Thyroid gland (tissue), 4 donors: ENCODE measurements around the gene KRT75.

Source experiments
- POLR2A ChIP-seq, 2 donors: fragments of 450-650 bp; IDR thresholded peaks; one replicate each; pipeline ENCODE4 v1.6.1; 2017; ENCODE audit warnings: antibody characterized with exemption in 2 of 2, mild to moderate bottlenecking in 2 of 2, moderate library complexity in 1 of 2
- TF ChIP-seq, protein P1 (sequence below), 6 experiments: fragments of 200-600 bp in 3 of 6; fragments of 450-650 bp in 3 of 6; sonication (generic) in 3 of 6; IDR thresholded peaks; one replicate each; pipeline ENCODE4 v1.5.1; 2016 to 2019; ENCODE audit warnings: antibody characterized with exemption in 6 of 6, mild to moderate bottlenecking in 2 of 6, inconsistent platforms in 1 of 6, moderate library complexity in 1 of 6

DNA sequence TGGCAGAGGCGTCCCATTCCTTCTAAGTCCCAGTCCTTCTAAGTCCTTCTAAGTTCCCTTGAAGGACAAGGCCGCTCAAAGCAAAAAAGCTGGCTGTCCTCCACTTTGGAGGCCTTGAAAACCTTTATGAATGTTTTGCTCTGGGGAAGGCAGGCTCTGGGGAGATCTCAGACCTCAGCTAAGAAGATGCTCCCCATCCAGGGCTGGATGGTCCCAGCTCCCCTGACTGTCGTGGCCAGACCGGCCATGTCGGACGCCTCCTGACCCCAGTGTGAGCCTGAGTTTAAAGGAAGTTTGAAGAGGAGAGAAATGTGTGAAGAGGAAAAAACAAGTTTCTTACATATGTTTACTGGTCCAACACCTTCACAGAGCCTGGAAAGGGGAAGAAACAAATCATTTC lies 54.6 kb downstream of the KRT75 start:
- TF ChIP-seq, protein P1, sequence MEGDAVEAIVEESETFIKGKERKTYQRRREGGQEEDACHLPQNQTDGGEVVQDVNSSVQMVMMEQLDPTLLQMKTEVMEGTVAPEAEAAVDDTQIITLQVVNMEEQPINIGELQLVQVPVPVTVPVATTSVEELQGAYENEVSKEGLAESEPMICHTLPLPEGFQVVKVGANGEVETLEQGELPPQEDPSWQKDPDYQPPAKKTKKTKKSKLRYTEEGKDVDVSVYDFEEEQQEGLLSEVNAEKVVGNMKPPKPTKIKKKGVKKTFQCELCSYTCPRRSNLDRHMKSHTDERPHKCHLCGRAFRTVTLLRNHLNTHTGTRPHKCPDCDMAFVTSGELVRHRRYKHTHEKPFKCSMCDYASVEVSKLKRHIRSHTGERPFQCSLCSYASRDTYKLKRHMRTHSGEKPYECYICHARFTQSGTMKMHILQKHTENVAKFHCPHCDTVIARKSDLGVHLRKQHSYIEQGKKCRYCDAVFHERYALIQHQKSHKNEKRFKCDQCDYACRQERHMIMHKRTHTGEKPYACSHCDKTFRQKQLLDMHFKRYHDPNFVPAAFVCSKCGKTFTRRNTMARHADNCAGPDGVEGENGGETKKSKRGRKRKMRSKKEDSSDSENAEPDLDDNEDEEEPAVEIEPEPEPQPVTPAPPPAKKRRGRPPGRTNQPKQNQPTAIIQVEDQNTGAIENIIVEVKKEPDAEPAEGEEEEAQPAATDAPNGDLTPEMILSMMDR (IDR thresholded peaks at IDR 0.05), result no peak
- no peak for TF ChIP-seq POLR2A (IDR thresholded peaks at IDR 0.05)
